K562 (cell line): ENCODE measurements around the gene PNISR.

Experiments used
- CBX3 ChIP-seq, 2 experiments: IDR thresholded peaks; 1 replicate in 1 of 2; 2 replicates in 1 of 2; pipeline ENCODE4 v1.6.1; 2012; ENCODE audit warnings: inconsistent platforms in 2 of 2, low read length in 2 of 2, borderline replicate concordance in 1 of 2, control low read depth in 1 of 2
- EP300 ChIP-seq: IDR thresholded peaks from 2 replicates; pipeline ENCODE4 v1.6.1; 2012; ENCODE audit warnings: low read length, improper control_type of control experiment
- GABPA ChIP-seq: fragments of 200-800 bp; sonication (Bioruptor generic); conservative IDR thresholded peaks from 2 replicates; pipeline ENCODE4 v1.6.1; 2016; ENCODE audit warnings: low read depth, missing genetic modification characterization, missing compliant biosample characterization
- GABPB1 ChIP-seq: sonication (generic); formaldehyde crosslinking; IDR thresholded peaks from 2 replicates; pipeline ENCODE4 v1.8.0; 2022; ENCODE audit warnings: mild to moderate bottlenecking, missing genetic modification reagents
- POLR2A ChIP-seq: fragments of 450-650 bp; conservative IDR thresholded peaks from 2 replicates; pipeline ENCODE4 v1.6.1; 2016
- PTBP1 ChIP-seq: fragments of 200-400 bp; formaldehyde crosslinking; IDR thresholded peaks from 2 replicates; pipeline ENCODE4 v1.6.1; 2017; ENCODE audit warnings: low read depth, low read length
- SMAD3 ChIP-seq: fragments of 450-650 bp; formaldehyde crosslinking; conservative IDR thresholded peaks from 2 replicates; pipeline ENCODE4 v1.4.0; 2020; ENCODE audit warnings: mild to moderate bottlenecking
- SRSF9 ChIP-seq: fragments of 200-400 bp; formaldehyde crosslinking; IDR thresholded peaks from 2 replicates; pipeline ENCODE4 v1.6.1; 2017; ENCODE audit warnings: low read depth, low read length, borderline replicate concordance
- TAF1 ChIP-seq: IDR thresholded peaks from 2 replicates; pipeline ENCODE4 v1.6.1; 2011; ENCODE audit warnings: mild to moderate bottlenecking, low read length, moderate library complexity; ENCODE audit not compliant: insufficient read depth, control insufficient read depth, severe bottlenecking; ENCODE audit errors: extremely low read depth
- TARDBP ChIP-seq: fragments of 450-650 bp; IDR thresholded peaks from 2 replicates; pipeline ENCODE4 v1.6.1; 2016
- ZBTB1 ChIP-seq: sonication (generic); formaldehyde crosslinking; IDR thresholded peaks from 2 replicates; pipeline ENCODE4 v1.8.1; 2023; ENCODE audit warnings: missing genetic modification reagents, low read depth, mild to moderate bottlenecking, borderline replicate concordance
- ZBTB26 ChIP-seq: fragments of 450-650 bp; formaldehyde crosslinking; IDR thresholded peaks from 2 replicates; pipeline ENCODE4 v1.4.0; 2022; ENCODE audit warnings: missing genetic modification characterization
- ZNF311 ChIP-seq: fragments of 250-450 bp; sonication (Bioruptor Pico); IDR thresholded peaks from 2 replicates; pipeline ENCODE4 v1.4.0; 2020; ENCODE audit warnings: mild to moderate bottlenecking, moderate library complexity

DNA sequence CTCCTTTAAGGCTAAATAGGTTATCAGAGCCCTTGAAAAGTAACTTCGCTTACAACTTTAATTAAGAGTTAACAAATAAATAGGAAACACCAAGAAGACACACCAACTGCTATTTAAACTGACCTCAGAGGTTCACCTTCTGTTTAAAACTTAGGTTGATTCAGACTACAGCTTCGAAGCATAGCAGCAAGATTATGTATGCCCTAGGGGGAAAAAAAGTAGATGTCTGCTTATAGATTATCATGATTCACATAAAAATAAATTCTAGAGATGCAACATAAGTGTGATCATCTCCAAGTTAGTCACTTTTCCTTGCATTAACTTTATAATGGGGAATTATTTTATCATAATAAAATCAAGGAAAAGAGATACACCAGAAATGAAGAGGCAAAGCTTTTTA is 8.9 kb downstream of the PNISR start:
- TF ChIP-seq SRSF9 = no peak
- TF ChIP-seq ZNF311 (CRISPR knock-in tag) = no peak
- TF ChIP-seq EP300 = no peak
- no peak for TF ChIP-seq TARDBP
- no peak for TF ChIP-seq POLR2A
- TF ChIP-seq TAF1 = no peak
- TF ChIP-seq ZBTB26 (CRISPR knock-in tag) = no peak
- no peak for TF ChIP-seq GABPA (tag)
- no peak for TF ChIP-seq PTBP1
- no peak for TF ChIP-seq SMAD3 (CRISPR knock-in tag)
- no peak for TF ChIP-seq GABPB1 (CRISPR knock-in tag)
- no peak for TF ChIP-seq CBX3 (IDR thresholded peaks at IDR 0.05; ENCODE audit: borderline replicate concordance in 1 of 2, low read length in 2 of 2)
- TF ChIP-seq ZBTB1 (CRISPR knock-in tag) = no peak
